ENCODE measurements around the gene GSX1. TPM values are rescaled to one million over a fixed set of nuclear protein-coding genes. Genes with fewer than 3 reads are reported as not detected.

The GSX1 gene
- total RNA-seq, 4 donors from 2014 or later = not detected

- Histone ChIP-seq H3K27ac (no peak overlapping the region), H3K36me3 (no peaks in the 10 kb centered on the region), H3K27me3 (peaks cover 31% of the 10 kb centered on the region), H3K4me1 (no peaks in the 10 kb centered on the region), H3K9me3 (no peaks in the 10 kb centered on the region), H3K4me3 (no peak overlapping the region)
- no peak for DNase-seq (ENCODE audit: low spot score in 2 of 2)
- 63% methylated on average over 9 of the region's 9 CpGs for WGBS
- no peak for TF ChIP-seq POLR2AphosphoS5 (IDR thresholded peaks at IDR 0.05)
- no peak for TF ChIP-seq POLR2A (IDR thresholded peaks at IDR 0.05)
- TF ChIP-seq EP300 (IDR thresholded peaks at IDR 0.05) = no peak
- TF ChIP-seq, protein P1, sequence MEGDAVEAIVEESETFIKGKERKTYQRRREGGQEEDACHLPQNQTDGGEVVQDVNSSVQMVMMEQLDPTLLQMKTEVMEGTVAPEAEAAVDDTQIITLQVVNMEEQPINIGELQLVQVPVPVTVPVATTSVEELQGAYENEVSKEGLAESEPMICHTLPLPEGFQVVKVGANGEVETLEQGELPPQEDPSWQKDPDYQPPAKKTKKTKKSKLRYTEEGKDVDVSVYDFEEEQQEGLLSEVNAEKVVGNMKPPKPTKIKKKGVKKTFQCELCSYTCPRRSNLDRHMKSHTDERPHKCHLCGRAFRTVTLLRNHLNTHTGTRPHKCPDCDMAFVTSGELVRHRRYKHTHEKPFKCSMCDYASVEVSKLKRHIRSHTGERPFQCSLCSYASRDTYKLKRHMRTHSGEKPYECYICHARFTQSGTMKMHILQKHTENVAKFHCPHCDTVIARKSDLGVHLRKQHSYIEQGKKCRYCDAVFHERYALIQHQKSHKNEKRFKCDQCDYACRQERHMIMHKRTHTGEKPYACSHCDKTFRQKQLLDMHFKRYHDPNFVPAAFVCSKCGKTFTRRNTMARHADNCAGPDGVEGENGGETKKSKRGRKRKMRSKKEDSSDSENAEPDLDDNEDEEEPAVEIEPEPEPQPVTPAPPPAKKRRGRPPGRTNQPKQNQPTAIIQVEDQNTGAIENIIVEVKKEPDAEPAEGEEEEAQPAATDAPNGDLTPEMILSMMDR (IDR thresholded peaks at IDR 0.05) = no peak
Observed at GRCh38 chr13:27765650-27766049, 26.6 kb upstream of the GSX1 start.

GRCh38 chr13:27770809-27771208 is 21.5 kb upstream of the GSX1 start:
- TF ChIP-seq, protein P1 (IDR thresholded peaks at IDR 0.05) = no peak
- TF ChIP-seq POLR2AphosphoS5 (IDR thresholded peaks at IDR 0.05) (no peak), EP300 (IDR thresholded peaks at IDR 0.05) (no peak), POLR2A (IDR thresholded peaks at IDR 0.05) (no peak)
- H3K27me3 ChIP-seq = peaks cover 44% of the 10 kb centered on the region
- no peaks in the 10 kb centered on the region for H3K9me3 ChIP-seq
- DNase-seq (ENCODE audit: low spot score in 2 of 2) = no peak
- H3K27ac ChIP-seq = no peak overlapping the region
- H3K4me3 ChIP-seq = no peak overlapping the region
- no peaks in the 10 kb centered on the region for H3K36me3 ChIP-seq
- H3K4me1 ChIP-seq = no peaks in the 10 kb centered on the region
- 15% methylated on average over 3 of the region's 3 CpGs for WGBS

DNA sequence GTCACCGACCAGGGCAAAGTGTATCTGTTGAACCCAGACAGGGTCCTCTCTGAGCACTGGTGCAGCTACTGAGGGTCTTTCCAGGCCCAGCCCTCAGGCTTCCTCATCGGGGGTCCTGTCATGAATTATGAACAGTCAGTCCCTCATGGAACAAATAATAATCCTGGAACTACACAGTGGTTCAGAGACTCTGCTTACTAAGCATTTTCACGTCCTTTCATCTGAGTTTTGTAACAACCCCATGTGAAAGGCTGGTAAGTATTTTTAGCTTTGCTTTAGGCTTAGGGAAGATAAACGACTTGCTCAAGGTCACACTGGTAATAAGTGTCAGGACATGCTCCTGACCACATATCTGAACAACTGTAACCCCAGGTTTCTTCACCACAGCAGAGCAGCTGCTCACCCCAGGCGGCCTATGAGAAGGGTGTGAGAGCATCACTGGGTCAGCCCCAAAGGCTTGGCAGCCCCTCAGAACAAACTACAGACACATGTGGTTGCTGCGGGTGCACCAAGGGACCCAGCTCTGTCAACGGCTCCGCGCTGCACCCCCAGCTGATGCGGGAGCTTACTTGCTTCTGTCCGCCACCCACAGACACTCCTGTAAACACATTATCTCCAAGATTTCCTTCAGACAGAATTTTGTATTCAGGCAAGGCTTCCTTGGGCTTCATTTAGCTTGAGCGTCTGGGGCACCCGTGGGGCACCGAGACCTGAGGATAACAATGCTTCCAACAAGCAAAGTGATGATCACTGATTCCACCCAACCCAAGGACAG is 19.4 kb upstream of the GSX1 start:
- no peak for DNase-seq (ENCODE audit: low spot score in 2 of 2)
- Histone ChIP-seq H3K4me3 (no peak overlapping the region), H3K9me3 (no peaks in the 10 kb centered on the region), H3K27ac (no peak overlapping the region), H3K36me3 (no peaks in the 10 kb centered on the region), H3K27me3 (peaks cover 51% of the 10 kb centered on the region), H3K4me1 (no peaks in the 10 kb centered on the region)
- 71% methylated on average over 9 of the region's 14 CpGs for WGBS
- no peak for TF ChIP-seq EP300 (IDR thresholded peaks at IDR 0.05)
- TF ChIP-seq, protein P1 (IDR thresholded peaks at IDR 0.05) = no peak
- TF ChIP-seq POLR2A (IDR thresholded peaks at IDR 0.05) = no peak
- TF ChIP-seq POLR2AphosphoS5 (IDR thresholded peaks at IDR 0.05) = no peak

- no peak for TF ChIP-seq EP300 (IDR thresholded peaks at IDR 0.05)
- TF ChIP-seq POLR2A (IDR thresholded peaks at IDR 0.05) = no peak
- no peak for TF ChIP-seq POLR2AphosphoS5 (IDR thresholded peaks at IDR 0.05)
- TF ChIP-seq, protein P1 (IDR thresholded peaks at IDR 0.05) = no peak
- 82% methylated on average over 8 of the region's 8 CpGs for WGBS
- H3K36me3 ChIP-seq = no peaks in the 10 kb centered on the region
- peaks cover 53% of the 10 kb centered on the region for H3K27me3 ChIP-seq
- no peak for DNase-seq (ENCODE audit: low spot score in 2 of 2)
- H3K4me1 ChIP-seq = no peaks in the 10 kb centered on the region
- no peaks in the 10 kb centered on the region for H3K9me3 ChIP-seq
- H3K4me3 ChIP-seq = no peak overlapping the region
- no peak overlapping the region for H3K27ac ChIP-seq
Observed at GRCh38 chr13:27774169-27774568, 18.1 kb upstream of the GSX1 start.

DNA sequence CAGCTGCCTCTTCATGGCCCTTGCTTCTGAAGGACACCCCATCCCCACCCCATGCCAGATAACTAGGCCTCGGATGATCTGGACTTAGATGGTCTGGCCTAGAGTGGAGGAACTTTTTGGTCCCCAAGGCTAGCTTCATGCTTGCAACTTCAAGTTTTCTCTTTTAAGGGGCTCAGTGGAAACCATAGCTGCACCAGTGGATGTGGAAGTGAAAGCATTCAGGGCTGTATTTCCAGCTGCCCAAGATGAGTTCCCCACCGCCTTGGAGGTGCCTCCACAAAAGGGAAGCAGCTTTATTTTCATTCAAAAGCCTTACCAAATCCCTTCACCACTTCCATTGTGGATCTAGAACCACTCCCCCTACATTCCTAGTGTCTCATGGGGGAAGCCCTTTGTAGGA is 17.6 kb upstream of the GSX1 start:
- H3K4me1 ChIP-seq = no peaks in the 10 kb centered on the region
- DNase-seq (ENCODE audit: low spot score in 2 of 2) = no peak
- no peak overlapping the region for H3K4me3 ChIP-seq
- H3K9me3 ChIP-seq = no peaks in the 10 kb centered on the region
- no peak overlapping the region for H3K27ac ChIP-seq
- no peaks in the 10 kb centered on the region for H3K36me3 ChIP-seq
- WGBS = 94% methylated on average over 2 of the region's 2 CpGs
- peaks cover 48% of the 10 kb centered on the region for H3K27me3 ChIP-seq
- TF ChIP-seq, protein P1 (IDR thresholded peaks at IDR 0.05) = no peak
- TF ChIP-seq POLR2A (IDR thresholded peaks at IDR 0.05) (no peak), POLR2AphosphoS5 (IDR thresholded peaks at IDR 0.05) (no peak), EP300 (IDR thresholded peaks at IDR 0.05) (no peak)
